Measurements from ENCODE around the gene MORC1.

GRCh38 chr3:109149078-109149477 lies 31.1 kb upstream of the MORC1 start:
- TF ChIP-seq CTCF (IDR thresholded peaks at IDR 0.05) (no peak), EP300 (IDR thresholded peaks at IDR 0.05) (no peak), POLR2A (IDR thresholded peaks at IDR 0.05) (no peak)

Data from tibial nerve (tissue), 4 donors.